ENCODE measurements around the gene CRYL1.
"Not testable (repeated sequence)": the region's sequence is repeated elsewhere in the genome, so short reads cannot be mapped to it uniquely, and the experiment has no call there.

The CRYL1 gene

GRCh38 chr13:20451397-20451796 lies 74.3 kb downstream of the CRYL1 start:
- DNase-seq (ENCODE audit: low spot score) = no peak

- DNase-seq (ENCODE audit: low spot score) = no peak
These were observed 77.2 kb downstream of the CRYL1 start for GRCh38 chr13:20448470-20448869.

GRCh38 chr13:20446900-20447299 lies 78.8 kb downstream of the CRYL1 start:
- no peak for DNase-seq (ENCODE audit: low spot score)

- no peak for DNase-seq (ENCODE audit: low spot score)
These were observed 79.3 kb downstream of the CRYL1 start for GRCh38 chr13:20446405-20446804.

DNA sequence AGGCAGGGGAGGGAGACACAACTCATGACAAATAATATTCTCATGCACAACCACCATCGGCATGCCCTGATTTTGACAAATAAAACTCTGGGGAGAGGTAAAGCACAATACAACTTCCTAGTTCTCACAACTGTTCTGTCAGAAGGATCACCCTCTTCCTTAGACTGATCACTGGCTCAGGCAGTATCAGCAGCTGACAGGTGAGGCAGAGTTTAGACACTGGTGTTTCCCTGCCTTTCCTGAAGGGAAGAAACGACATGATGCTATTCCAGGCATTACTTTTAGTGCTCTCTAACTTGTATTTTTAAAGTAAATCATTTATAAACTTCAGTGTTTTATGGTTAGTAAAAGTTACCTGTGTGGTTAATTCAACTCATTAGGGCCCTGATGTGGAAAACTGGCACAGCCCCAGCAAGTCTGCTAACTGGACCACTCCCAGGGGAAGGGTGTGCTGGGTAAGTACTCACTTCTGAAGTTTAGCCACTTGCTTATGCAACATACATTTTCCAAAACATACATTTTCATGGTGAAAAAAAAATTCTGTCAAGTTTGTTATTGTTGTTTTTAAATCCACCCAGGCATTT lies 82.8 kb downstream of the CRYL1 start:
- DNase-seq (ENCODE audit: low spot score) = no peak

- DNase-seq (ENCODE audit: low spot score) = no peak
These were observed 83.3 kb downstream of the CRYL1 start for GRCh38 chr13:20442375-20442774.

DNA sequence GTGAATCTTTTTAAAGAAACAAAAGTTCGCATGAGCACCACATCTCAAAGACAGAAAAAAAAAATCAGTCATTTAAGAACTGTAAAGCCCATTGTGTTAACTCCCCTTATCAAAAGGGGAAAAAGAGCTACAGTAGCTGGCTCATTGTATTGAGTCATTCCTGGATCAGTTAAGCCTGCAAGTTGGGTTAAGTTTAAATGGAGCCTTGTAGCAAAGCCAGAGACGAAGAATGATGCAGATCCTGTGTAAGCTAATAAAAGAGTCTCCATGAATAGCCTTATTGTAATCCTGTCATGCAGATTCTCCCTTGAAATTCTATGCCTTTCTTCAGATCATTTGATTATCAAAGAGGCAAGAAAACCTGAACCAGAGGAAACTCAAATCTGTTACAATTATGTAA lies 83.8 kb downstream of the CRYL1 start:
- DNase-seq (ENCODE audit: low spot score) = no peak

GRCh38 chr13:20441056-20441455 lies 84.6 kb downstream of the CRYL1 start:
- no peak for DNase-seq (ENCODE audit: low spot score)

DNA sequence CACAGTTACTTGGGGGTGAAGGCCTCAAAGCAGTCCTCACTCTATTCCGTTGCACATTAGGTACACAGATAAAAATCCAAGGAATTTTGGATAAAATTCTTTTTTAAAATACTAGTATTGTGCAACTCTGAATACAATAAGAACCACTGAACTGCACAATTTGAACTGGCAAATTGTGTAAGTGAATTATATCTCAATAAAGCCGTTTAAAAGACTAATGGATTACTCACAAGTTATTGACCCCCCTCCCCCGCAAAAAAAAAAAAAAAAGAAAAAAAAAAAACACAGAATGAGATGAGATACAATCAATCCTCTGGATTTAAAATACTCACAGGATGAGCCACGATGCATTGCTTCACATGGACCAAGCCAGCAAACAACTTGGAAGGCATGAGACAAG lies 86.4 kb downstream of the CRYL1 start:
- DNase-seq (ENCODE audit: low spot score) = no peak

DNA sequence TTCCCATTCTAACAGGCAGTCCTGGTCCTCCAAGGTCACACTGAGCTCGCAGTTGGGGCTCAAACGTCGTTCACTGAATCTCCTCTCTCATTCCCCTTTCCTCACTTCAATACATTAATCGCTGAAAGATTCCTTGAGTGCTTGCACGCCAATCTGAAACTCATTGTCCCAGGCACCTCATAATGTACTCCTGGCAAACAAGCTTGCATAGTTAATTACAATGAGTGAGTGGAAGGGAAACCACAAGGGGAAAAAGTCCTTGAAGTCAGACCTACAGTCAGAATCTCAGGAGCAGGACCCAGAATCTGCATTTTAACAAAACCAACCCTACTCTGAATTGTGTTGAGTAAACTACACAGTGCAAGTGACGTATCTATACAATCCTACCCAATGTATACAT lies 86.9 kb downstream of the CRYL1 start:
- no peak for DNase-seq (ENCODE audit: low spot score)

- no peak for DNase-seq (ENCODE audit: low spot score)
These were observed 89.2 kb downstream of the CRYL1 start for GRCh38 chr13:20436505-20436904.

GRCh38 chr13:20435616-20436368 lies 89.9 kb downstream of the CRYL1 start:
- DNase-seq (ENCODE audit: low spot score) = no peak

- not testable (repeated sequence) for DNase-seq (ENCODE audit: low spot score)
These were observed 91.4 kb downstream of the CRYL1 start for GRCh38 chr13:20434210-20434609.

DNA sequence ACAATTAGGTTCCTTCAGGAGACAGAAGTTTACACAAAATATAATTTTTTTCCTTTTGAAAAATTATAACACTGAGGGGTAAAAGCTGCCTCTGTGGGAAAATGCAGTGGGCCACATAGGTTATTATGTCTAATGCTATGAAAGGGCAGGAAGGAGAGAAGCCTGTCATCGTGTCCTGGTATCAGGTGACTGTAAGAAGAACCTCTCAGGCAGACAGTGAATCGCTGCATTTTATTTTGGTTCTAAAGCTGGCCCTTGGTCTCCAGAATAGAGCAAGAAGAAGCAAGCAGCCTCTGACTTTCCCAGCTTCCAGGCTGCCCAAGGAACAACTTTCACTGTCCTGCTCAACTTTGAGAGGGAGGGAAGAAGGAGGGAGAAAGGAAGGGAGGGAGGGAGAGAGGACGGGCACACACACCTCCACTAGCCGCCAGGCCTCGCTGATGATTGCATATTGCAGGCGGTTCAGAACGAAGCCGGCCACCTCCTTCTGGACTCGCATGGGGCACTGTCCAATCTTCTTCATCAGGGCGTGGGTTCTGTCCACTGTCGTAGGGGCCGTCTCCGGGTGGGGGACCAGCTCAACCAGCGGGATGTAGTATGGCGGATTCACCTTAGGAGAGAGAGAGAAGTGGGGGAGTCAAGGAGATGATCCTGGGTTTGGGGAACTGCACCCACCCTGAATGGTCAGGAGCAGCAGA lies 93.8 kb downstream of the CRYL1 start:
- no peak for DNase-seq (ENCODE audit: low spot score)

DNA sequence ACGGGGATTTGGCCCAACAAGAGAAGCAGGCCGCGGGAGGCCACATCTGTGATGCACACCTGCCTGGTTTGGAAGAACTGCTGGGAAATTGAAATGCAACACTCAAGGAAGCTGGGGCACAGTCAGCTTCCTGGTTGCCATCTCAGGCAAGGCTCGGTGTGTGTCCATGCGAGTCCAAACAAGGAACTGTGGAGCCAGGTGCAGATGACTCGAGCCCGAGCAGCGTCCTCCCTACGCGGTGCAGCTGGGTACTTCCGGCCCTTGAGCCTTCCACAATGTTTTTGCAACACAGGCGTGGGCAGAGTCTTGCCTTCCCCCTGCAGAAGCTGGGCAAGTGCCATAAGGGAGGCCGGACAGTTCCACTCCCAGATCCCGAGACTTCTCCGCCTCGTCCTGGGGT lies 94.6 kb downstream of the CRYL1 start:
- no peak for DNase-seq (ENCODE audit: low spot score)

- DNase-seq (ENCODE audit: low spot score) = no peak
These were observed 95.4 kb downstream of the CRYL1 start for GRCh38 chr13:20430296-20430695.

- DNase-seq (ENCODE audit: low spot score) = no peak
These were observed 96.0 kb downstream of the CRYL1 start for GRCh38 chr13:20429682-20430081.

DNA sequence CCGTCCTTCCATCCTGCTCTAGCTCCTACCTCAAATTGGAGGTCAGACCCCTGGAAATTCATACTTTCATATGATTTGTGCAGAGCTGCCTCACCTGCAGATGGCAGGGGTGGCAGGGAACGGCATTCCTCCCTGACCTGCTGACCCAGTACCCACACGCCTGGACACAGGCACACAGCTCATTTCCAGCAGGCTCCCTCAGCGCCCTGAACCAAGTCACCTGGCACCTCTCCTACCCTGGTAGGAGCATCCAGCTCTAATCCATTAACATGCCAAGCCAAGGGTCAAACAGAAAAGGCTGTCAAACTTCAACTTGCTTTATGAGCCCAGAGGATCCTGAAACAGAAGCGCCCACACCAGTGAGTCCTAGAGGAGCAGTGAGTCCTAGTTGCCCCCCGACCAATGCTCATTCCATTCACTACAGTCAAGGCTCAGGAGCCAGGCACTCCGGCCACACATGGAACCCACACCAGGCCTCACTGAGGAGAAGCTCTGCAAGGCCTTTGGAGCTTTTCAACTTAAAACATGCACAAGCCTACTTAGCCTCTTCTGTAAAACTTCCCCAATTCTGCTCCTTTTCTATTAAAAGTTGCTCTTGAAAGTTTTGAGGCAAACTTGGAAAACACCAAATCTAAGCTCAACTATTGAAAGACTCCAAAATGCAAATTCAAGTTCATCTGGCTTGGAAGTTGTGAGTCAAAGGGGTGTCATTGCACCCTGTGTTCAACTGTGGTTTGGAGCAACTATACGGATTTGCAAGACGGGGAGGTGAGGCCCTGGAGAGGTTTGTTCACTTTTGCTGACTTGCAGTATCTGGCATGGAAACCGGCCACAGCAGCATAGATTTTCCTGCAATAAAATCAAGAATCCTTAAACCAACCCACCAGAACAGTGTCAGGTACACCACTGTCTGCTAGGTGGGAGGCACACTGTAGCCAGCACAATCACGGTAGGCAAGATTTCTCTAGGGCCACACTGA lies 96.7 kb downstream of the CRYL1 start:
- DNase-seq (ENCODE audit: low spot score) = no peak

GRCh38 chr13:20426766-20427448 lies 98.8 kb downstream of the CRYL1 start:
- DNase-seq (ENCODE audit: low spot score) = peak; percentile 56

DNA sequence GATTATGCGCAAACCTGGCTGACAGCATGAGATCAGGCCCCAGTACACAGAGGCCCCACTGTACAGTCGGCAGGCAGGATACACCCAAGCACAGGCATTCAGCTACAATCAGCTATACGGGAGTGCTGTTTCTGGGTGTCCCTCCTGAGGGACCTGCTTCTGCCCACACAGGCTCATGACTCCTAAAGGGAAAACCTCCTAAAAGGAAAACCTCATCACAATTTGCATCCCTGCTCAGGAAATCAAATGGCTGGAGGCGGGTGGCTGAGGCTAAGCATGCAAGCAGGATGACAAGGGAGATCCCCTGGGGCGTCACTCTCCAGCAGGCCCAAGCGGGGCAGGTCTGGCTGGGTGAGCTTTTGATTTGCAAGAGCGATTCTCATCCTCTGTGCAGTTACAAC lies 99.8 kb downstream of the CRYL1 start:
- DNase-seq (ENCODE audit: low spot score) = no peak

DNA sequence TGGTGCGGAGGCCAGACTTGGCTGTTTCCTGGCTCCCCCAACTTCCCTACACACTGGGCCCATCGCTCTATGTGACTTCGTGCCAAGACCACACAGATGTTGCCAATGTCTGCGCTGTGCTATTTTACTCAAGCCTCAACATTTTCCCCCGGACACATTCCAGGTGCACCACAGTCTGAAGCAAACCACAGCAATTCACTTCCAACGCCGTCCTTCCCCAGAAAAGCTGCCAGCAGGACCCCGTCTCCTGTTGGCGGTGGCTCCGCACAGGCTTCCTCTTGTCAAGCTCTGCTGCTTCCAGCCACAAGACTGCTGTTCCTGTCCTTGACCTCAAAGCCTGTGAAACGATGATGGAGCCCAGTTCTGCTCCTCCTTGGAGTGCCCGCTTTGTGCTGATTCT lies 100.7 kb downstream of the CRYL1 start:
- no peak for DNase-seq (ENCODE audit: low spot score)

DNA sequence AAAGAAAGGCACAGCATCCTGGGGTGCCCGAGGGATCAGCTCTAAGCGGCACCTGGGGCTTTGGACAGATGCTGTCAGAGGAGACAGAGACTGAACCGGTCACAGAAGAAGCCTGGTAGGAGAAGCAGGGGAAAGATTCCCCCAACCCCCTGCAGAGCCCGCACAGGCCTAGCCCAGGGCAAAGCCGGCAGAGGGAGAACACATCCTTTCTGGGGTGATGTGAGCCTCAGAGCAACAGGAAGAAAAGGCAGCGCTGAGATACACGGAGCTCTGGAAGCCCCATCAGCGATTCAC lies 101.2 kb downstream of the CRYL1 start:
- no peak for DNase-seq (ENCODE audit: low spot score)

Measured in AG08395 (cell line).